Measurements from ENCODE around the gene CAPN2. TPM values are rescaled to one million over a fixed set of nuclear protein-coding genes. Genes with fewer than 3 reads are reported as not detected.
"Not testable (repeated sequence)": the region's sequence is repeated elsewhere in the genome, so short reads cannot be mapped to it uniquely, and the experiment has no call there.

Gene CAPN2
- total RNA-seq, 1 experiment from 2014 or later = 1,259 TPM

- H3K9ac ChIP-seq (ENCODE audit: low read length) = no peak overlapping the region
- H3F3A ChIP-seq (ENCODE audit: low read length, unreplicated experiment) = no peaks in the 10 kb centered on the region
- H3K27ac ChIP-seq (ENCODE audit: low read length) = no peak overlapping the region
- POLR2A ChIA-PET (ENCODE audit: unreplicated experiment) = no interaction called here
- TF ChIP-seq CTCF (conservative IDR thresholded peaks at IDR 0.05; ENCODE audit: low read depth, low read length) (no peak), EZH2 (IDR thresholded peaks at IDR 0.05; ENCODE audit: low read length, unreplicated experiment) (no peak), EZH2phosphoT487 (IDR thresholded peaks at IDR 0.05; ENCODE audit: borderline replicate concordance, low read length) (no peak)
- peaks cover 47% of the 10 kb centered on the region; the same call in 1 of the 2 replicates for H3K36me3 ChIP-seq (ENCODE audit: low read depth, low read length)
- ATAC-seq (no peak), DNase-seq (no peak)
- H3K4me1 ChIP-seq (ENCODE audit: insufficient read depth, low read length) = no peaks in the 10 kb centered on the region
- CTCF ChIA-PET = interaction anchor here (0.8 kb wide), 1 partner anchor 101 kb away, joined by 3 read pairs; no protein-coding TSS in a partner anchor
- no TSS peak for BruUV-seq (replicated peaks)
- no peaks in the 10 kb centered on the region for H3K9me3 ChIP-seq (ENCODE audit: low read length)
- no peaks in the 10 kb centered on the region for H3K79me2 ChIP-seq (ENCODE audit: low read length)
- H3K4me3 ChIP-seq (ENCODE audit: low read length) = no peak overlapping the region
- intact Hi-C loops (cut with micrococcal nuclease) = no loop called here
- H3K9me2 ChIP-seq (replicated peaks; ENCODE audit: low read length) = no peaks in the 10 kb centered on the region
- no peak overlapping the region for H3K4me2 ChIP-seq (ENCODE audit: low read length)
- H4K20me1 ChIP-seq (ENCODE audit: low read length) = no peaks in the 10 kb centered on the region
- H3K27me3 ChIP-seq (ENCODE audit: low read length) = no peaks in the 10 kb centered on the region
- H2AFZ ChIP-seq (ENCODE audit: low read length) = no peak overlapping the region
These were observed 90.3 kb downstream of the CAPN2 start for GRCh38 chr1:223802602-223803001.

GRCh38 chr1:223803211-223803610 is 90.9 kb downstream of the CAPN2 start:
- no peak for ATAC-seq
- Histone ChIP-seq H4K20me1 (ENCODE audit: low read length) (no peaks in the 10 kb centered on the region), H3K36me3 (ENCODE audit: low read depth, low read length) (peaks cover 46% of the 10 kb centered on the region; the same call in 1 of the 2 replicates), H2AFZ (ENCODE audit: low read length) (no peak overlapping the region), H3K9ac (ENCODE audit: low read length) (no peak overlapping the region), H3K27me3 (ENCODE audit: low read length) (no peaks in the 10 kb centered on the region), H3K9me2 (replicated peaks; ENCODE audit: low read length) (no peaks in the 10 kb centered on the region), H3F3A (ENCODE audit: low read length, unreplicated experiment) (no peaks in the 10 kb centered on the region), H3K4me3 (ENCODE audit: low read length) (no peak overlapping the region), H3K4me1 (ENCODE audit: insufficient read depth, low read length) (no peaks in the 10 kb centered on the region), H3K9me3 (ENCODE audit: low read length) (no peaks in the 10 kb centered on the region), H3K79me2 (ENCODE audit: low read length) (no peaks in the 10 kb centered on the region), H3K4me2 (ENCODE audit: low read length) (no peak overlapping the region), H3K27ac (ENCODE audit: low read length) (no peak overlapping the region)
- no peak for TF ChIP-seq EZH2 (IDR thresholded peaks at IDR 0.05; ENCODE audit: low read length, unreplicated experiment)
- no peak for TF ChIP-seq CTCF (conservative IDR thresholded peaks at IDR 0.05; ENCODE audit: low read depth, low read length)
- TF ChIP-seq EZH2phosphoT487 (IDR thresholded peaks at IDR 0.05; ENCODE audit: borderline replicate concordance, low read length) = no peak
- no TSS peak for BruUV-seq (replicated peaks)
- POLR2A ChIA-PET (ENCODE audit: unreplicated experiment) = no interaction called here
- intact Hi-C loops (cut with micrococcal nuclease) = no loop called here
- CTCF ChIA-PET = interaction anchor here (0.8 kb wide), 1 partner anchor 102 kb away, joined by 3 read pairs; no protein-coding TSS in a partner anchor
- DNase-seq = no peak

- peaks cover 29% of the 10 kb centered on the region; the same call in 1 of the 2 replicates for H3K36me3 ChIP-seq (ENCODE audit: low read depth, low read length)
- CTCF ChIA-PET = not testable (repeated sequence)
- intact Hi-C loops (cut with micrococcal nuclease) = loop anchor here (10.0 kb wide), 1 partner anchor 305 kb away; the partner anchor contains the start of gene FBXO28
These were observed 97.6 kb downstream of the CAPN2 start for GRCh38 chr1:223809905-223810304.

More at GRCh38 chr1:223809905-223810304, 97.6 kb downstream of the CAPN2 start:
- H3K4me3 ChIP-seq (ENCODE audit: low read length); H3F3A ChIP-seq (ENCODE audit: low read length, unreplicated experiment); H4K20me1 ChIP-seq (ENCODE audit: low read length); H3K4me1 ChIP-seq (ENCODE audit: insufficient read depth, low read length); H3K27me3 ChIP-seq (ENCODE audit: low read length); BruUV-seq (replicated peaks); H2AFZ ChIP-seq (ENCODE audit: low read length); POLR2A ChIA-PET (ENCODE audit: unreplicated experiment); H3K79me2 ChIP-seq (ENCODE audit: low read length); H3K9ac ChIP-seq (ENCODE audit: low read length); H3K9me3 ChIP-seq (ENCODE audit: low read length); H3K27ac ChIP-seq (ENCODE audit: low read length); ATAC-seq; H3K9me2 ChIP-seq (replicated peaks; ENCODE audit: low read length): not testable (repeated sequence)
- 0 out of 2 replicates have a peak overlapping the region, but pooled peaks have one; percentile 2 for H3K4me2 ChIP-seq (ENCODE audit: low read length)
- peak; percentile 43 for DNase-seq
